ENCODE data around the gene RFXANK.

GRCh38 chr19:19142347-19142746, 49.7 kb upstream of the RFXANK start:
- TF ChIP-seq CTCF (IDR thresholded peaks at IDR 0.05) (no peak), EZH2phosphoT487 (IDR thresholded peaks at IDR 0.05) (no peak)

Data from neural progenitor cell (in vitro differentiated cells).